ENCODE data around the gene TBC1D14.
"Not testable (repeated sequence)": the region's sequence is repeated elsewhere in the genome, so short reads cannot be mapped to it uniquely, and the experiment has no call there.

The TBC1D14 gene

DNA sequence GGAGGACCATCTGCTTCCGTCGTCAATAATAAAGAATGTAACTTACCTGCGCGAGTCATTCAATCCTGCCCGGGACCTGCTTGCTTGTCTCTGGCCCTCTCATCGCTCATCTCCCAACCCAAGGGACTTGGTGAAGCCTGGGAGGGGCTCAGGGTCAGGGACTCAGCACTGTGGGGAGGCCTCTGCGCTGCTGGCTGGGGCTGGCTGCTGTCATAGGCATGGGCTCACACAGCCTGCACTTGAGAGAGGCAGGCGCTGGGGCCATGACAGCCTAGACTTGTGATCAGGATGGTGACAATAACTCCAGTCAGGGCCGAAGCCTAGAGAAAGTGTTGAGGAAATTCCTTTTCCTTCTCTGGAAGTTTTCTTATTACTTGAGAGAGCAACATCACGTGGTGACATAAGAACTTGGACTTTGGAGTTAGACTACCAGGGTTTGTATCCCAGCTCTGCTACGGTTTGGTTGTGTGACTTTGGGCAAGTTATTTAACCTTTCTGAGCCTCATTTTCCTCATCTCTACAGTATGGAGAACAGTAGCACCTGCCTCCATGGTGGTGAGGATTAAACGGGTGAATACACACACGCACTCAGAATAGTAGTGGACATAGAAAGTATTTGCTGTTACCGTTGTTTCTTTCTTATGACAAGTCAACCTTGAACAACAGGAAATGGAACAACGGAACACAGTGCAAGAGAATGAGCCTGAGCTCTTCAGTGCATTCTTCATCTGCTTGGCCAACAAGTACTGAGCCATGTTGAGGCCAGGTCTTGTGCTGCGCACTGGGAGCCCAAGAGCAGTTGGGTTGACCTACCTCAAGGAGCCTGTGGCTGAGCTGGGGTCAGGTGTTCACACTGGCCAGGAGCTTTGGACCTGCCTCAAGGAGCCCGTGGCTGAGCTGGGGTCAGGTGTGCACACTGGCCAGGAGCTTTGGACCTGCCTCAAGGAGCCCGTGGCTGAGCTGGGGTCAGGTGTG is 60.5 kb downstream of the TBC1D14 start:
- TF ChIP-seq YY1 (IDR thresholded peaks at IDR 0.05; ENCODE audit: insufficient read depth, insufficient read length) = no peak
- Histone ChIP-seq H3K9me3 (ENCODE audit: insufficient read depth, low read length) (no peaks in the 10 kb centered on the region), H3K4me3 (ENCODE audit: insufficient read length, low read depth) (no peak overlapping the region), H3K9ac (ENCODE audit: insufficient read length, low read depth) (no peak overlapping the region), H3K27me3 (ENCODE audit: insufficient read depth, insufficient read length) (no peaks in the 10 kb centered on the region), H3K4me1 (ENCODE audit: insufficient read depth, insufficient read length) (peaks cover 20% of the 10 kb centered on the region), H3K36me3 (ENCODE audit: insufficient read depth, insufficient read length, low read length) (peaks cover 18% of the 10 kb centered on the region)
- no peak for DNase-seq (ENCODE audit: low read depth, low spot score)

DNA sequence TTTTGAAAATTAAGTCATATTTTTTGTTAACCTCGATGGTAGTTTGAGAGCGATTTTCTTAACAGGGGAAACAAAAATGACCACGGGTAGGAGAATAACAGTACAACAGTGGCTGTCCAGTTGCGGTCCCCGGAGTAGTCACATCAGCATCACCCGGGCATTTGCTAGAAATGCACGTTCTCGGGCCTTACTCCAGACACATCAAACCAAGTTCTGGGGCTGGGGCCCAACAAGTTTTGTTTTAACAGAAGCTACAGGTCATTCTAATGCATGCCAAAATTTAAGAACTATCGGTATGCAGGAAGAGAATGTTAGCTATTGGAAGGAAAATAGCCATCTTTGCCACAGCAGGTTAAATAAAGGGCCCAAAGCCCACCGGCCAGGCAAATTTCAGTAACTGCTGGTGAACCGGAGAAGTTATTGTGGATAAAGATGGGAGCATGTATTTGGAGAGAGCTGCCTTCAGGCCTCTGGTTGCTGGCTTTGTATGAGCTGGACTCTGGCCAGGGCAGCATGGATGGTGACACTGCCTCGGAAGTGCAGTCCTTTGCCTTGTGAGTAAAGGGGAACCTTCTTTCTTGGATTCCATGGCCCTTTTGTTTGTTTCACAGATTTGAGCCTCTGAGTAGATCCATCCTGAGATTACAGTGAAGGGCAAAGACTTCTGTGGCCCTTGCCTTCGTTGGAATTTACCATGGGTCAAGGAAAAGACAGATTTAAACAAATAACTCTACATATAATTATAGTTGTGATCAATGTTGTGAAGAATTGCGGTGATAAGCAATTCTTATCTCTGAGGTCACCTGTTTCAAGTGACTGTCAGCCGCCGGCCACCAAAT is 62.1 kb downstream of the TBC1D14 start:
- Histone ChIP-seq H3K4me1 (ENCODE audit: insufficient read depth, insufficient read length) (peaks cover 20% of the 10 kb centered on the region), H3K36me3 (ENCODE audit: insufficient read depth, insufficient read length, low read length) (peaks cover 18% of the 10 kb centered on the region), H3K9ac (ENCODE audit: insufficient read length, low read depth) (peak overlapping the region; percentile 47), H3K9me3 (ENCODE audit: insufficient read depth, low read length) (peaks cover 10% of the 10 kb centered on the region; the same call in 1 of the 2 replicates), H3K4me3 (ENCODE audit: insufficient read length, low read depth) (no peak overlapping the region), H3K27me3 (ENCODE audit: insufficient read depth, insufficient read length) (no peaks in the 10 kb centered on the region)
- no peak for DNase-seq (ENCODE audit: low read depth, low spot score)
- TF ChIP-seq SUZ12 (IDR thresholded peaks at IDR 0.05; ENCODE audit: extremely low read depth, insufficient read depth, insufficient read length) (no peak), ZNF274 (IDR thresholded peaks at IDR 0.05; ENCODE audit: low read depth, low read length) (no peak), YY1 (IDR thresholded peaks at IDR 0.05; ENCODE audit: insufficient read depth, insufficient read length) (no peak)

DNA sequence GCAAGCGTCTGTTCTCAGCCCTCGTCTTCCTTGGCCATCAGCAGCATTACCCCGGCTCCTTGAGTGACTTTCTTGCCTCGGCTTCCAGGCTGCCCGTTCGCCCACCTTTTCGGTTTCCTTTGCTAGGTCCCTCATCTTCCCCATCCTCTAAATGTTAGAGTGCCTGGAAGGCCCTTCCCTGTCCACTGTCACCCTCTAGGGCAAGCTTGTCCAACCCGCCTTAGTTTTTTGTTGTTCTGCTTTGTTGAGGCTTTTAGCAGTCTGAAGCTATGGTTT is 62.7 kb downstream of the TBC1D14 start:
- peaks cover 11% of the 10 kb centered on the region; the same call in 1 of the 2 replicates for H3K9me3 ChIP-seq (ENCODE audit: insufficient read depth, low read length)
- peaks cover 20% of the 10 kb centered on the region for H3K4me1 ChIP-seq (ENCODE audit: insufficient read depth, insufficient read length)
- H3K4me3 ChIP-seq (ENCODE audit: insufficient read length, low read depth) = no peak overlapping the region
- H3K9ac ChIP-seq (ENCODE audit: insufficient read length, low read depth) = no peak overlapping the region
- no peak for DNase-seq (ENCODE audit: low read depth, low spot score)
- no peaks in the 10 kb centered on the region for H3K27me3 ChIP-seq (ENCODE audit: insufficient read depth, insufficient read length)
- TF ChIP-seq SUZ12 (IDR thresholded peaks at IDR 0.05; ENCODE audit: extremely low read depth, insufficient read depth, insufficient read length) (no peak), YY1 (IDR thresholded peaks at IDR 0.05; ENCODE audit: insufficient read depth, insufficient read length) (no peak), ZNF274 (IDR thresholded peaks at IDR 0.05; ENCODE audit: low read depth, low read length) (no peak)
- peaks cover 18% of the 10 kb centered on the region for H3K36me3 ChIP-seq (ENCODE audit: insufficient read depth, insufficient read length, low read length)

DNA sequence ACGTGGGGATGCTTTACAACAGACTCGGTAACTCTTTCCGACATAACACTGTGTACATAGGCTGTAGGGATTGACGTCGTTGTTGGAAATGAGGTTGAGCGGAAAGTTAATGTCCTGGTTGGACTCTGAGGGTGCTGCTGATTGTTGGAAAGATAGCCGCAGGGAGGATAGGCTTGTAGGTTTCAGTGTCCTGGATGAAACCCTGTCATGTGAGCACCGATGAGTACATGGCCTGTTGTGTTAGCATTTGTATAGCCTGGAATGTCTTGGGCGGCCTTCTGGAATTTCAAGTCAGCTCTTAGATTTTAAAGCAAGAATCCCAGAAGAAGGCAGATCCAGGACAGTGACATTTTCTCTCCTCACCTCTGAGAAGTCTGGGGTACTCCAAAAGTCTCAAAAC is 63.3 kb downstream of the TBC1D14 start:
- Histone ChIP-seq H3K4me3 (ENCODE audit: insufficient read length, low read depth) (no peak overlapping the region), H3K36me3 (ENCODE audit: insufficient read depth, insufficient read length, low read length) (peaks cover 15% of the 10 kb centered on the region)
- DNase-seq (ENCODE audit: low read depth, low spot score) = peak; percentile 93

DNA sequence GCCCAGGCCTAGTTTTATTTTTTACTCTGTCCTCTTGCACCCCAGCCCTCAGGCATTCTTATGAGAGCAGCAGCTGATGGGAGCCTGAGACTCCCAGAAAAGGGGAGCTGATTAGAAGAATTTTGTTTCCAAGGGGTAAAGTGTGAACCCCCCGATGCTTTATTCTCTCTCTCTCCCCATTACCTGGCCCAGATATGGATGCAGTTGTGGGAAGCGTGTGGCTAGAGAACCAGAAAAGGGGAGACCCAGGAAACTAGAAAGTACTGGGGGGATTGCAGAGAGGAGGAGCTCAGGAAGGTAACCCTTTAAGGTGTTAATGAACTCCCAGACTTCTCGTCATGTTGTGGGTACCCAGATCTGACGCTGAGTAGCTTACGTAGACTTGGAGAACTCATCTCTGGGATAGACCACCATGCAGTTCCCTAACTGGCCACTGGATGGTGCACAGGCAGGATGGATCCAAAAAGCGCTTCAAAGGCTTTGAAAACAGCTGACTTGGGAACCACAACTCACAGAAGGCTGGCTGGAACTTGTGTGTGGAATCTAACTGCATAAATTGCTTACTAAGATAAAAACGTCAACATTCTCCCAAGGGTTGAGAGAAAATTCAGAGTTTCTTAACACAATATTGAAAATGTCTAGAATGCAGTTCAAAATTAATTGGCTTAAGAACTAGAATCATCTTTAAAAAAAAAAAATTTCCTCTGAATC is 64.7 kb downstream of the TBC1D14 start:
- H3K4me1 ChIP-seq (ENCODE audit: insufficient read depth, insufficient read length) = peaks cover 20% of the 10 kb centered on the region
- H3K36me3 ChIP-seq (ENCODE audit: insufficient read depth, insufficient read length, low read length) = peaks cover 4% of the 10 kb centered on the region
- peak; percentile 89 for DNase-seq (ENCODE audit: low read depth, low spot score)
- H3K9me3 ChIP-seq (ENCODE audit: insufficient read depth, low read length) = peaks cover 11% of the 10 kb centered on the region; the same call in 1 of the 2 replicates
- no peaks in the 10 kb centered on the region for H3K27me3 ChIP-seq (ENCODE audit: insufficient read depth, insufficient read length)
- TF ChIP-seq SUZ12 (IDR thresholded peaks at IDR 0.05; ENCODE audit: extremely low read depth, insufficient read depth, insufficient read length) = no peak
- no peak for TF ChIP-seq YY1 (IDR thresholded peaks at IDR 0.05; ENCODE audit: insufficient read depth, insufficient read length)
- no peak for TF ChIP-seq ZNF274 (IDR thresholded peaks at IDR 0.05; ENCODE audit: low read depth, low read length)
- H3K9ac ChIP-seq (ENCODE audit: insufficient read length, low read depth) = no peak overlapping the region
- no peak overlapping the region for H3K4me3 ChIP-seq (ENCODE audit: insufficient read length, low read depth)

More for the DNA sequence above, 63.3 kb downstream of the TBC1D14 start:
- peaks cover 11% of the 10 kb centered on the region; the same call in 1 of the 2 replicates for H3K9me3 ChIP-seq (ENCODE audit: insufficient read depth, low read length)
- H3K27me3 ChIP-seq (ENCODE audit: insufficient read depth, insufficient read length) = no peaks in the 10 kb centered on the region
- TF ChIP-seq YY1 (IDR thresholded peaks at IDR 0.05; ENCODE audit: insufficient read depth, insufficient read length) = no peak
- peak overlapping the region; percentile 65 for H3K9ac ChIP-seq (ENCODE audit: insufficient read length, low read depth)
- H3K4me1 ChIP-seq (ENCODE audit: insufficient read depth, insufficient read length) = peaks cover 20% of the 10 kb centered on the region

DNA sequence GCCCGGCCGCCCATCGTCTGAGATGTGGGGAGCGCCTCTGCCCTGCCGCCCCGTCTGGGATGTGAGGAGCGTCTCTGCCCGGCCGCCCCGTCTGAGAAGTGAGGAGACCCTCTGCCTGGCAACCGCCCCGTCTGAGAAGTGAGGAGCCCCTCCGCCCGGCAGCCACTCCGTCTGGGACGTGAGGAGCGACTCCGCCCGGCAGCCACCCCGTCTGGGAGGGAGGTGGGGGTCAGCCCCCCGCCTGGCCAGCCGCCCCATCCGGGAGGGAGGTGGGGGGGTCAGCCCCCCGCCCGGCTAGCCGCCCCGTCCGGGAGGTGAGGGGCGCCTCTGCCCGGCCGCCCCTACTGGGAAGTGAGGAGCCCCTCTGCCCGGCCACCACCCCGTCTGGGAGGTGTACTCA is 68.2 kb downstream of the TBC1D14 start:
- H3K9ac ChIP-seq (ENCODE audit: insufficient read length, low read depth); H3K4me1 ChIP-seq (ENCODE audit: insufficient read depth, insufficient read length); H3K36me3 ChIP-seq (ENCODE audit: insufficient read depth, insufficient read length, low read length); DNase-seq (ENCODE audit: low read depth, low spot score); H3K27me3 ChIP-seq (ENCODE audit: insufficient read depth, insufficient read length); H3K4me3 ChIP-seq (ENCODE audit: insufficient read length, low read depth): not testable (repeated sequence)
- peaks cover 11% of the 10 kb centered on the region; the same call in 1 of the 2 replicates for H3K9me3 ChIP-seq (ENCODE audit: insufficient read depth, low read length)
